Parathyroid adenoma (tissue), 2 donors: ENCODE data around the gene RPL36AL.

Experiments used
- H2AFZ ChIP-seq: fragments of 300-600 bp; sonication (generic); one replicate; pipeline ENCODE4 v1.7.0; 2017; ENCODE audit warnings: antibody characterized with exemption, mild to moderate bottlenecking
- H3K27ac ChIP-seq: fragments of 300-600 bp; sonication (generic); one replicate; pipeline ENCODE4 v1.7.0; 2017
- H3K27me3 ChIP-seq: fragments of 300-600 bp; sonication (generic); one replicate; pipeline ENCODE4 v1.7.0; 2017; ENCODE audit warnings: low read length; ENCODE audit not compliant: control insufficient read depth, insufficient read depth
- H3K36me3 ChIP-seq: fragments of 300-600 bp; sonication (generic); one replicate; pipeline ENCODE4 v1.7.0; 2017; ENCODE audit warnings: low read length; ENCODE audit not compliant: control insufficient read depth, insufficient read depth
- H3K4me1 ChIP-seq: fragments of 300-600 bp; sonication (generic); one replicate; pipeline ENCODE4 v1.7.0; 2017; ENCODE audit warnings: control low read depth
- H3K4me2 ChIP-seq: fragments of 300-600 bp; sonication (generic); one replicate; pipeline ENCODE4 v1.7.0; 2017; ENCODE audit warnings: low read length
- H3K4me3 ChIP-seq: fragments of 300-600 bp; sonication (generic); one replicate; pipeline ENCODE4 v1.7.0; 2017; ENCODE audit warnings: low read depth, low read length
- H3K79me2 ChIP-seq: fragments of 300-600 bp; sonication (generic); one replicate; pipeline ENCODE4 v1.7.0; 2017; ENCODE audit warnings: control low read depth
- H3K9ac ChIP-seq: fragments of 300-600 bp; sonication (generic); one replicate; pipeline ENCODE4 v1.7.0; 2017; ENCODE audit warnings: mild to moderate bottlenecking
- H3K9me3 ChIP-seq: fragments of 300-600 bp; sonication (generic); one replicate; pipeline ENCODE4 v1.7.0; 2017; ENCODE audit warnings: low read length; ENCODE audit not compliant: control insufficient read depth
- TF ChIP-seq, protein P1 (sequence below): fragments of 300-600 bp; sonication (generic); IDR thresholded peaks from one replicate; pipeline ENCODE4 v1.7.0; 2017; ENCODE audit warnings: antibody characterized with exemption, mild to moderate bottlenecking
- donor health status: primary hyperparathyroidism.

RPL36AL gene

DNA sequence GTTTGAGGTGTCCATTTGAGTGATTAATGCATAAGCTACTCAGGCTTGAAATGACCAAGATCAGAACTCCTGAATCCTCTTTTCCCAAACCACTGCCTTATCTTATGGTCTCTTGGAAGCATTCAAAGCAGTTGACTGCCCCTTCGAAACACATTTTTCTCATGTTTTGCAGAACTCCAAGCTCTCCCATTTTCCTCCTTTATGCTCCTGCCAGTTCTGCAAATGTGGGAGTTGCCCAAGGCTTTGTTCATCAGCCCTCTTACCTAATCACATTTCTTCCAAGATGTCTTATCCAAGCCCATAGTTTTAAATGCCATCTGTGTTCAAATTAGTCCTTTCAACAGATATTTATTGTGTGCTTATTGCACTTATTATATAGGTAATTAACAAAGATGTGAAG, 16.4 kb upstream of the RPL36AL start:
- H3K9ac ChIP-seq, result no peak overlapping the region
- H3K27ac ChIP-seq, result no peak overlapping the region
- TF ChIP-seq, protein P1, sequence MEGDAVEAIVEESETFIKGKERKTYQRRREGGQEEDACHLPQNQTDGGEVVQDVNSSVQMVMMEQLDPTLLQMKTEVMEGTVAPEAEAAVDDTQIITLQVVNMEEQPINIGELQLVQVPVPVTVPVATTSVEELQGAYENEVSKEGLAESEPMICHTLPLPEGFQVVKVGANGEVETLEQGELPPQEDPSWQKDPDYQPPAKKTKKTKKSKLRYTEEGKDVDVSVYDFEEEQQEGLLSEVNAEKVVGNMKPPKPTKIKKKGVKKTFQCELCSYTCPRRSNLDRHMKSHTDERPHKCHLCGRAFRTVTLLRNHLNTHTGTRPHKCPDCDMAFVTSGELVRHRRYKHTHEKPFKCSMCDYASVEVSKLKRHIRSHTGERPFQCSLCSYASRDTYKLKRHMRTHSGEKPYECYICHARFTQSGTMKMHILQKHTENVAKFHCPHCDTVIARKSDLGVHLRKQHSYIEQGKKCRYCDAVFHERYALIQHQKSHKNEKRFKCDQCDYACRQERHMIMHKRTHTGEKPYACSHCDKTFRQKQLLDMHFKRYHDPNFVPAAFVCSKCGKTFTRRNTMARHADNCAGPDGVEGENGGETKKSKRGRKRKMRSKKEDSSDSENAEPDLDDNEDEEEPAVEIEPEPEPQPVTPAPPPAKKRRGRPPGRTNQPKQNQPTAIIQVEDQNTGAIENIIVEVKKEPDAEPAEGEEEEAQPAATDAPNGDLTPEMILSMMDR, result no peak
- no peak overlapping the region for H3K4me3 ChIP-seq
- H3K4me2 ChIP-seq, result no peak overlapping the region
- no peaks in the 10 kb centered on the region for H3K27me3 ChIP-seq
- H3K36me3 ChIP-seq, result no peaks in the 10 kb centered on the region
- no peak overlapping the region for H2AFZ ChIP-seq
- peaks cover 14% of the 10 kb centered on the region for H3K79me2 ChIP-seq
- H3K9me3 ChIP-seq, result no peaks in the 10 kb centered on the region
- no peaks in the 10 kb centered on the region for H3K4me1 ChIP-seq

DNA sequence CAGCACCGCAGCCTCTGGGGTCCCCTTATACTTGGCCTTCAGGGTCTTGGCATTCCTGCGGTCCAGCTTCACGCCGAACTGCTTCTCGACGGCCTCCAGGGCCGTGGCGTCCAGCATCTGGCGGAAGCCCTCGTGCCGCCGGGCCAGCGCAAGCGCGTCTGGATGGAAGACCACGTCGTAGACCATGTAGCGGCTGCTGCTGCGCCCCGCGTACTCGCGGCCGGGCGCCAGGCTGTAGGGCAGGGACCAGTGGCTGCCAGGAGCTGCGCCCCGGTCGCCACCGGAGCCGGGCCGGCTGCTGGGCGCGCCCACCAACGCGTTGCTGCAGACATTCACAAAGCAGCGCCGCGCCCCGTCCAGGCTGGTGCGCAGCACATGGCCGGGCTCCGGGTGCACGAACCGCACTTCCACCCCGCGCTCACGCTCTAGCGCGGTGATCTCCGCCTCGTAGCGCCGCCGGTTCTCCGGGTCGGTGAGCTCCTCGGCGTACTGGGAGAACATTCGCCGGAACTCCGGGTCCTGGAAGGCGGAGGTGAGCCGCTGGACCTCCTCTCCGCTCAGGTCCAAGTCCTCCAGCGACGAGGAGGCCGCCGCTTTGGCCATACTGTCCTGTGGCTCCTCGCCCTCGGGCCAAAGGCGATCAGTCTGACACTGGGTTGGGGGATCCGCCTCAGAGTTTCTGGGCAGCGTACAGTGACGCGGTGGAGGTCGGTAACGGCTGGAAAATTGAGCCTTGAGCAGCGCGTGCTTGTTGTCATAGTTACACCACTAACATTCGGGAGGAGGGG, 14.3 kb upstream of the RPL36AL start, which contains the start of gene DNAAF2:
Gene DNAAF2, minus strand, starts transcription at position 698 of the 788 bp plus-strand sequence. Its CDS starts 95 bp downstream, at position 603.
- Histone ChIP-seq H3K4me2 (peak within 1 kb of the TSS; percentile 98), H3K79me2 (peaks cover 9% of the 10 kb centered on the region), H3K4me1 (peaks cover 3% of the 10 kb centered on the region), H3K9ac (peak within 1 kb of the TSS; percentile 85), H3K4me3 (peak within 1 kb of the TSS; percentile 82), H3K27ac (peak within 1 kb of the TSS; percentile 97), H2AFZ (peak within 1 kb of the TSS; percentile 100), H3K27me3 (no peaks in the 10 kb centered on the region), H3K36me3 (no peaks in the 10 kb centered on the region), H3K9me3 (no peaks in the 10 kb centered on the region)
- TF ChIP-seq, protein P1, result no peak

DNA sequence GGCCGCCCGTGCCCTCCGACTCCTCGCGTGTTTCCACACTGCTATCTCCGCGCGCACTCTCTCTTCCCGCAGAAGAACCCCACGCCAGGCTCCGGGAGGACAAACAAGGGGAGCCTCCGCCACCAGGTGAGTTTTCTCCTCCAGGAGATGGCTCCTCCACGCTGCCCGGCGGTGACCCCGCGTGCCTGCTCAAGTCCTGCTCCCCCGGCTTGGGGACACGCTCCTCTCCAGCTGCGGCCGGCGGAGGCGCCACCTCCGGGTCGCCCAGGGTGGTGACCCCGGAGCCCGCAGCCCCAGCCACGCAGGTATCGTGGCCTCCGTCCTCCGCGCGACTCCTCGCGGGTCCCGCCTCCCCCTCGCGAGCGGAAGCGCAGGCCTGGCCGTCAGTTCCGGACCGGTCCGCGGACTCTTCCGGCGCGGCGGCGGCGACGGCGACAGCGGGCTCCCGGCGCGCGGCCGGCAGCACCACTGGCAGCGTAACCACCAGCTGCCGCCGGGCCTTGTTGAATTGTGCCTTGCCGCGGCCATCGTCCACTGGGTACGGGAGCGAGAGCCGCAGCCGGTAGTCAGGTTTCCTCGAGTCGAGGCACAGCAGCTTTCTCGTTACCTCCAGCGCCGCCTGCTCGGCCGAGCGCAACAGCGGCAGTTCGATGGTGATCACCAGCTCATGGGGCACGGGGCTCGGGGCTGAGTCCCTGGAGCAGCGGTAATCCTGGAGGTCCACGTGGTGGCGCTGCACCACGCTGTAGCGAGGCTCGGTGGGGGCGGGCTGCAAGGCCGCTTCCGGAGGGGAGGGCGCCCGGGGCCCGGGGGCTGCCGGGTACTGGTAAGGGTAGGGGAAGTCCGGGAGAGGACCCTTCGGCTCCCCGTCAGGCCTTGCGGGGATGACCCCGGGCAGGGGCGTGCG, 13.5 kb upstream of the RPL36AL start:
- peaks cover 3% of the 10 kb centered on the region for H3K4me1 ChIP-seq

GRCh38 chr14:49623941-49624839, 3.8 kb upstream of the RPL36AL start:
- H3K9ac ChIP-seq, result no peak overlapping the region
- no peak overlapping the region for H3K4me3 ChIP-seq
- no peak overlapping the region for H2AFZ ChIP-seq
- peak overlapping the region; percentile 8 for H3K27ac ChIP-seq
- H3K9me3 ChIP-seq, result no peaks in the 10 kb centered on the region
- no peaks in the 10 kb centered on the region for H3K36me3 ChIP-seq
- no peaks in the 10 kb centered on the region for H3K27me3 ChIP-seq
- H3K4me2 ChIP-seq, result no peak overlapping the region
- TF ChIP-seq, protein P1, result no peak
- H3K79me2 ChIP-seq, result peaks cover 9% of the 10 kb centered on the region
- H3K4me1 ChIP-seq, result peaks cover 11% of the 10 kb centered on the region

More for the DNA sequence above, 13.5 kb upstream of the RPL36AL start:
- TF ChIP-seq, protein P1, result peak; percentile 91
- H3K4me2 ChIP-seq, result peak overlapping the region; percentile 98
- peak overlapping the region; percentile 82 for H3K4me3 ChIP-seq
- no peaks in the 10 kb centered on the region for H3K9me3 ChIP-seq
- H3K27ac ChIP-seq, result peak overlapping the region; percentile 97
- peak overlapping the region; percentile 100 for H2AFZ ChIP-seq
- no peaks in the 10 kb centered on the region for H3K36me3 ChIP-seq
- H3K9ac ChIP-seq, result peak overlapping the region; percentile 85
- H3K79me2 ChIP-seq, result peaks cover 6% of the 10 kb centered on the region
- H3K27me3 ChIP-seq, result no peaks in the 10 kb centered on the region
